ENCODE measurements around the gene ADORA1. TPM values are rescaled to one million over a fixed set of nuclear protein-coding genes. Genes with fewer than 3 reads are reported as not detected.

ADORA1 gene
- total RNA-seq, 1 experiment from 2014 or later, result 5.6 TPM

GRCh38 chr1:203186446-203187303 lies 59.1 kb downstream of the ADORA1 start, which contains the start of gene CHI3L1:
Gene CHI3L1, minus strand, starts transcription at chr1:203186704. Its CDS starts 81 bp downstream, at chr1:203186623.
- no peak for DNase-seq (ENCODE audit: low read depth)

- no peak for DNase-seq (ENCODE audit: low read depth)
These were observed 59.8 kb downstream of the ADORA1 start for GRCh38 chr1:203187304-203187685.

GRCh38 chr1:203187689-203188264 lies 60.3 kb downstream of the ADORA1 start:
- no peak for DNase-seq (ENCODE audit: low read depth)

- no peak for DNase-seq (ENCODE audit: low read depth)
These were observed 61.2 kb downstream of the ADORA1 start for GRCh38 chr1:203188686-203189232.

GRCh38 chr1:203189951-203190352 lies 62.4 kb downstream of the ADORA1 start:
- no peak for DNase-seq (ENCODE audit: low read depth)

- DNase-seq (ENCODE audit: low read depth), result no peak
These were observed 63.4 kb downstream of the ADORA1 start for GRCh38 chr1:203190949-203191348.

GRCh38 chr1:203196371-203196770 lies 68.8 kb downstream of the ADORA1 start:
- DNase-seq (ENCODE audit: low read depth), result peak; percentile 22

- DNase-seq (ENCODE audit: low read depth), result peak; percentile 91
These were observed 70.1 kb downstream of the ADORA1 start for GRCh38 chr1:203197625-203198024.

- no peak for DNase-seq (ENCODE audit: low read depth)
These were observed 71.5 kb downstream of the ADORA1 start for GRCh38 chr1:203199002-203199401.

GRCh38 chr1:203199481-203199815 lies 71.9 kb downstream of the ADORA1 start:
- no peak for DNase-seq (ENCODE audit: low read depth)

- peak; percentile 58 for DNase-seq (ENCODE audit: low read depth)
These were observed 72.5 kb downstream of the ADORA1 start for GRCh38 chr1:203199816-203200571.

- no peak for DNase-seq (ENCODE audit: low read depth)
These were observed 73.4 kb downstream of the ADORA1 start for GRCh38 chr1:203200916-203201315.

- no peak for DNase-seq (ENCODE audit: low read depth)
These were observed 74.1 kb downstream of the ADORA1 start for GRCh38 chr1:203201516-203202205.

- DNase-seq (ENCODE audit: low read depth), result peak; percentile 69
These were observed 75.1 kb downstream of the ADORA1 start for GRCh38 chr1:203202431-203203245.

GRCh38 chr1:203204756-203205155 lies 77.2 kb downstream of the ADORA1 start:
- no peak for DNase-seq (ENCODE audit: low read depth)

- no peak for DNase-seq (ENCODE audit: low read depth)
These were observed 78.7 kb downstream of the ADORA1 start for GRCh38 chr1:203206129-203206687.

GRCh38 chr1:203207751-203208150 lies 80.2 kb downstream of the ADORA1 start:
- DNase-seq (ENCODE audit: low read depth), result no peak

GRCh38 chr1:203208181-203208580 lies 80.7 kb downstream of the ADORA1 start:
- no peak for DNase-seq (ENCODE audit: low read depth)

- no peak for DNase-seq (ENCODE audit: low read depth)
These were observed 82.8 kb downstream of the ADORA1 start for GRCh38 chr1:203210350-203210749.

GRCh38 chr1:203210988-203211387 lies 83.5 kb downstream of the ADORA1 start:
- DNase-seq (ENCODE audit: low read depth), result no peak
